RWPE2 (cell line): ENCODE results near the gene FBF1.

Experiments used
- ATAC-seq: fragments of 200-7000 bp; cut with Tn5 transposase; 3 replicates; pipeline ENCODE4 v1.9.1; 2021; ENCODE audit warnings: low read depth
- DNase-seq: peaks from one replicate; pipeline ENCODE4 v3.0.0-alpha.2; 2020; ENCODE audit warnings: low spot score
- H3K27ac ChIP-seq: fragments of 450-650 bp; 2 replicates; pipeline ENCODE4 v1.5.1; 2017; ENCODE audit warnings: mild to moderate bottlenecking; ENCODE audit not compliant: poor library complexity, severe bottlenecking
- H3K27me3 ChIP-seq: fragments of 250-450 bp; sonication (Bioruptor Pico); 2 replicates; pipeline ENCODE4 v1.5.1; 2021; ENCODE audit warnings: mild to moderate bottlenecking, moderate library complexity; ENCODE audit not compliant: insufficient read depth, poor library complexity, severe bottlenecking
- H3K36me3 ChIP-seq: fragments of 250-450 bp; sonication (Bioruptor Pico); 2 replicates; pipeline ENCODE4 v1.5.1; 2020; ENCODE audit warnings: low read depth, mild to moderate bottlenecking, moderate library complexity
- H3K4me1 ChIP-seq: fragments of 250-450 bp; sonication (Bioruptor Pico); 2 replicates; pipeline ENCODE4 v1.5.1; 2021; ENCODE audit warnings: mild to moderate bottlenecking, moderate library complexity; ENCODE audit not compliant: insufficient read depth, poor library complexity, severe bottlenecking
- H3K4me3 ChIP-seq: fragments of 250-450 bp; sonication (Bioruptor Pico); 2 replicates; pipeline ENCODE4 v1.5.1; 2021; ENCODE audit warnings: mild to moderate bottlenecking, moderate library complexity; ENCODE audit not compliant: severe bottlenecking
- H3K9me3 ChIP-seq: fragments of 250-450 bp; sonication (Bioruptor Pico); 2 replicates; pipeline ENCODE4 v1.5.1; 2021; ENCODE audit warnings: mild to moderate bottlenecking, moderate library complexity; ENCODE audit not compliant: severe bottlenecking
- TF ChIP-seq, protein P1 (sequence below): fragments of 450-650 bp; IDR thresholded peaks from one replicate; pipeline ENCODE4 v1.5.1; 2017; ENCODE audit warnings: mild to moderate bottlenecking, moderate library complexity; ENCODE audit not compliant: poor library complexity, severe bottlenecking

FBF1 gene

GRCh38 chr17:75908201-75908600 is 32.6 kb downstream of the FBF1 start:
- Histone ChIP-seq H3K9me3 (no peaks in the 10 kb centered on the region), H3K27ac (no peak overlapping the region), H3K4me3 (no peak overlapping the region), H3K27me3 (no peaks in the 10 kb centered on the region), H3K4me1 (peaks cover 20% of the 10 kb centered on the region), H3K36me3 (peaks cover 10% of the 10 kb centered on the region; the same call in 1 of the 2 replicates)
- ATAC-seq, result no peak
- TF ChIP-seq, protein P1, sequence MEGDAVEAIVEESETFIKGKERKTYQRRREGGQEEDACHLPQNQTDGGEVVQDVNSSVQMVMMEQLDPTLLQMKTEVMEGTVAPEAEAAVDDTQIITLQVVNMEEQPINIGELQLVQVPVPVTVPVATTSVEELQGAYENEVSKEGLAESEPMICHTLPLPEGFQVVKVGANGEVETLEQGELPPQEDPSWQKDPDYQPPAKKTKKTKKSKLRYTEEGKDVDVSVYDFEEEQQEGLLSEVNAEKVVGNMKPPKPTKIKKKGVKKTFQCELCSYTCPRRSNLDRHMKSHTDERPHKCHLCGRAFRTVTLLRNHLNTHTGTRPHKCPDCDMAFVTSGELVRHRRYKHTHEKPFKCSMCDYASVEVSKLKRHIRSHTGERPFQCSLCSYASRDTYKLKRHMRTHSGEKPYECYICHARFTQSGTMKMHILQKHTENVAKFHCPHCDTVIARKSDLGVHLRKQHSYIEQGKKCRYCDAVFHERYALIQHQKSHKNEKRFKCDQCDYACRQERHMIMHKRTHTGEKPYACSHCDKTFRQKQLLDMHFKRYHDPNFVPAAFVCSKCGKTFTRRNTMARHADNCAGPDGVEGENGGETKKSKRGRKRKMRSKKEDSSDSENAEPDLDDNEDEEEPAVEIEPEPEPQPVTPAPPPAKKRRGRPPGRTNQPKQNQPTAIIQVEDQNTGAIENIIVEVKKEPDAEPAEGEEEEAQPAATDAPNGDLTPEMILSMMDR, result no peak
- no peak for DNase-seq

DNA sequence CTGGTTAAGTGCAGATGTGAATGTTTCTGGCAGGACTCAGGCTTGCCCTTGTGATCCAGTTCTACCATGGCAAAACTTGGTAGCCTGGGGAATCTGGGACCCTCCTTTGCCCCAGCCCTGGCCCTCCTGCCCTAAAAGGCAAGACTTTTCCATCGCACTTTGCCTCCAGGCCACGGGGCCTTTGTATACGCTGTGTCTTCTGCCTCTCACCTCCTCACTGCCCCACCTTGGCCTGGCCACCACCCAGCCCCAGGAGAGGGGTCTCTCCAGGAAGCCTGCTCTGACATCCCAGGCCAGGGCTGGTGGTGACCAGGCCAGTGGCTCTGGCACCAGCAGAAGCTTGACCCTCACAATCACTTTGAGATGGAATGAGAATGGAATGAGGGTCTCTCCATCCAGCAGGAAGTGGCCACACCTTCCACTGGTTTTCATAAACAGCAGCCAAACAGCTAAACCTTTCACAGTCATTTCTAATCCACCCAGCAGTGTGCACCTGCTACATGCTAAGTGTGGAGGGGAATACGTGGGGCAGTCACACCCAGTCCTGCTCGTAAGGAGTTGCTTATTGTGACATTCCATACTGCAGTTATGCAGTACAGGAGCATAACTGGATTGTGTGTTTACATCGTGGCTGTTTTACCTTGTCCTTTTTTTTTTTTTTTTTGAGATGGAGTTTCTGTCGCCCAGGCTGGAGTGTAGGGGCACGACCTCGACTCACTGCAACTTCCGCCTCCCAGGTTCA is 34.5 kb downstream of the FBF1 start:
- TF ChIP-seq, protein P1, result no peak
- H3K9me3 ChIP-seq, result no peaks in the 10 kb centered on the region
- peak overlapping the region; percentile 69 for H3K27ac ChIP-seq
- no peaks in the 10 kb centered on the region for H3K27me3 ChIP-seq
- peaks cover 24% of the 10 kb centered on the region for H3K36me3 ChIP-seq
- no peak overlapping the region for H3K4me3 ChIP-seq
- H3K4me1 ChIP-seq, result peaks cover 20% of the 10 kb centered on the region
- DNase-seq (no peak), ATAC-seq (no peak)

DNA sequence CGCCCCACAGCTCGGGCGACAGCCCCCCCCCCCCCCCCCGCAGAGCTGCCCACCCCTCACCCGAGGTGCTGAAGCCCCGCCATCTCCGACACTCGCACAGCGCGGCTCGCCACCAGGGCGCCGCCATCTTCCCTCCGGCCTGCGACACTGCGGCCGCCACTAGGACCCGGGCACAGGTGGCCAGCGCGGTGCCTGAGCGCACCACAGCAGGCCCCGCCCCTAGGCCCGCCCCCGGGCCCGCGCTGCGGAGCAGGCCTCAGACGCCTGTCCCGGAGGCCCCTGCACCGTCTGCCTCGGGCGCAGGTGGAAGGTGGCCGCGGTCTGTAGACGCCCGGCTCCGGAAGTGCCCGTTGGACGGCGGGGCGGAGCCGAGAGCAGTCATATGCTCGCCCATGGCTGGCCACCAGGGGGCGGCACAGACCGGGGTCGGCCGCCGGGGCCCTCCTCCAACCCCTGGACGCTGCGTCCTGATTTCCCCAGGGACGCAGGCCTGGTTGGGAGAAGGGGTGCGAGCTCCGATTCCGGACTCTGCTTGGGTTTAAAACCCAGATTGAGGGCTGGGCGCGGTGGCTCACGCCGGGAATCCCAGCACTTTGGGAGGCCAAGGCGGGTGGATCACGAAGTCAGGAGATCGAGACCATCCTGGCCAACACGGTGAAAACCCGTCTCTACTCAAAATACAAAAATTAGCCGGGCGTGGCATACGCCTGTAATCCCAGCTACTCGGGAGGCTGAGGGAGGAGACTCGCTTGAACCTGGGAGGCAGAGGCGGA is 35.9 kb downstream of the FBF1 start, which contains the start of gene MRPL38:
Gene MRPL38, minus strand, starts transcription at position 136 of the 773 bp plus-strand sequence. Its CDS starts 9 bp downstream, at position 127.
- H3K27ac ChIP-seq, result peak within 1 kb of the TSS; percentile 69
- ATAC-seq (peak; percentile 96), DNase-seq (peak; percentile 97)
- TF ChIP-seq, protein P1, result peak; percentile 98
- no peaks in the 10 kb centered on the region for H3K9me3 ChIP-seq
- no peaks in the 10 kb centered on the region for H3K27me3 ChIP-seq
- peaks cover 34% of the 10 kb centered on the region for H3K36me3 ChIP-seq
- peak within 1 kb of the TSS; percentile 78 for H3K4me3 ChIP-seq
- peaks cover 13% of the 10 kb centered on the region for H3K4me1 ChIP-seq

GRCh38 chr17:75902406-75902805 is 38.4 kb downstream of the FBF1 start:
- Histone ChIP-seq H3K36me3 (peaks cover 51% of the 10 kb centered on the region), H3K27ac (no peak overlapping the region), H3K27me3 (no peaks in the 10 kb centered on the region), H3K9me3 (no peaks in the 10 kb centered on the region), H3K4me3 (no peak overlapping the region), H3K4me1 (peaks cover 10% of the 10 kb centered on the region)
- TF ChIP-seq, protein P1, result no peak
- DNase-seq, result no peak
- no peak for ATAC-seq
